Measurements from ENCODE around the gene MIA. TPM values are rescaled to one million over a fixed set of nuclear protein-coding genes. Genes with fewer than 3 reads are reported as not detected.

MIA gene
- total RNA-seq, 4 donors from 2014 or later = 127 to 322 (median 209) TPM

GRCh38 chr19:40803170-40803856 lies 28.0 kb downstream of the MIA start:
- Histone ChIP-seq H3K27me3 (no peaks in the 10 kb centered on the region), H3K4me1 (peaks cover 0 to 85% (median 77%) of the 10 kb centered on the region in 4 donors), H3K9me3 (no peaks in the 10 kb centered on the region), H3K27ac (peak overlapping the region; percentile 37 to 98 (median 82)), H3K36me3 (peaks cover 0 to 33% (median 7%) of the 10 kb centered on the region in 3 donors), H3K4me3 (peak overlapping the region in 3 of 4 donors; percentile 4 to 18 (median 8))
- TF ChIP-seq POLR2A (IDR thresholded peaks at IDR 0.05) (no peak), EP300 (IDR thresholded peaks at IDR 0.05) (no peak), CTCF (IDR thresholded peaks at IDR 0.05) (no peak)
- 51 to 54% methylated on average over 8 to 9 of the region's 9 CpGs for WGBS, 2 donors
- DNase-seq (ENCODE audit: low spot score in 2 of 2) = no peak

DNA sequence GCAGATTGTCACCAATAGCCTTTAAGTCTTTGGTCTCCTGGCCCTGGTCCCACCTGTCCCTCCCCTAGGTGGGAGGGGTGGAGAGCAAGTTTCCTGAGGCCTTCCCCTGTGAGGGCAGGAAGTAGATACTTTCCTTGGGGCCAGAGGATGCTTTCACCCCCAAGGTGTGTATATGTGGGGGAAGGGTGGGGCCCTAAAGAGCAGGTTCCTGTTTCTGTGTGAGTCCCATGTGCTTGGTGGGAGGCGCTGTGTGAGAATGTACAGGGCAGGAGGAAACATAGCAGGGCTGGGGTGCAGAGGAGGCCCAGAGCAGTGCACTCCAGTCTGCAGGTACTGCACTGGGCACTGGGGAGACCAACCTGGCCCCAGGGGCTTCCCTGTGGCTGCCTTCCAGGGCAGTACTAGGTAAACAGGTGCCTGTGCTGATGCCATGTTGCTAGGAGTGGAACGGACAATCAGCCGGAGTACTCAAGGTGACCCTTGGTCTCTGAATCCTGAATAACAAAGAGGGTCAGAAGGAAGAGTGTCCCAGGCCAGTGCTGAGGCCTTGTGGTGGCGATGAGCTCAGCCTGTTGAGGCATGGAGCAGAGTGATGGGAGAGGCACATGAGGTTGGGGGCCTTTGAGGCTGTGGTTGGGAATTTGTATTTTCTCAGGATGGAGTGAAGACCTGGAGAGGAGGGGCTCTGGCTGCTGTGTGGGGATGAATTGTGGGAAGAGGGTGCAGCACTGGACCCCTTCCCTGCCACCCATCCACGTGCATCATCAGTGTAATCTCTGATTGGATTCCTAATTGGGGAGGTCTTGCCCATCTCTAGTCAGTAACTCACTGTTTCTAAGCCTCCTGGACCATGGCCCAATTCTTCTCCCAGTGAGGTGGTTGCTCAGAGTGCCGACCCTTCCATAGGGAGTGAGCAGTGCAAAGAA lies 28.8 kb downstream of the MIA start:
- H3K27ac ChIP-seq = peak overlapping the region; percentile 37 to 98 (median 82)
- H3K27me3 ChIP-seq = no peaks in the 10 kb centered on the region
- H3K36me3 ChIP-seq = peaks cover 0 to 41% (median 7%) of the 10 kb centered on the region in 3 donors
- no peak overlapping the region for H3K4me3 ChIP-seq
- H3K4me1 ChIP-seq = peaks cover 0 to 93% (median 78%) of the 10 kb centered on the region in 4 donors
- H3K9me3 ChIP-seq = no peaks in the 10 kb centered on the region
- TF ChIP-seq CTCF (IDR thresholded peaks at IDR 0.05) (no peak), EP300 (IDR thresholded peaks at IDR 0.05) (no peak), POLR2A (IDR thresholded peaks at IDR 0.05) (no peak)
- no peak for DNase-seq (ENCODE audit: low spot score in 2 of 2)
- whole genome bisulfite sequencing, 2 donors = 60 to 64% methylated on average over 6 of the region's 6 CpGs

- H3K4me1 ChIP-seq = peaks cover 0 to 99% (median 85%) of the 10 kb centered on the region in 4 donors
- peak overlapping the region in 3 of 4 donors; percentile 68 to 98 (median 97) for H3K27ac ChIP-seq
- H3K36me3 ChIP-seq = peaks cover 4 to 48% (median 7%) of the 10 kb centered on the region in 3 donors
- no peak overlapping the region for H3K4me3 ChIP-seq
- no peak for DNase-seq (ENCODE audit: low spot score in 2 of 2)
- H3K9me3 ChIP-seq = no peaks in the 10 kb centered on the region
- 37 to 52% methylated on average over 7 of the region's 7 CpGs for WGBS, 2 donors
- TF ChIP-seq EP300 (IDR thresholded peaks at IDR 0.05) (no peak), POLR2A (IDR thresholded peaks at IDR 0.05) (no peak), CTCF (IDR thresholded peaks at IDR 0.05) (no peak)
- H3K27me3 ChIP-seq = no peaks in the 10 kb centered on the region
Measured at GRCh38 chr19:40804783-40805242, 29.5 kb downstream of the MIA start.

DNA sequence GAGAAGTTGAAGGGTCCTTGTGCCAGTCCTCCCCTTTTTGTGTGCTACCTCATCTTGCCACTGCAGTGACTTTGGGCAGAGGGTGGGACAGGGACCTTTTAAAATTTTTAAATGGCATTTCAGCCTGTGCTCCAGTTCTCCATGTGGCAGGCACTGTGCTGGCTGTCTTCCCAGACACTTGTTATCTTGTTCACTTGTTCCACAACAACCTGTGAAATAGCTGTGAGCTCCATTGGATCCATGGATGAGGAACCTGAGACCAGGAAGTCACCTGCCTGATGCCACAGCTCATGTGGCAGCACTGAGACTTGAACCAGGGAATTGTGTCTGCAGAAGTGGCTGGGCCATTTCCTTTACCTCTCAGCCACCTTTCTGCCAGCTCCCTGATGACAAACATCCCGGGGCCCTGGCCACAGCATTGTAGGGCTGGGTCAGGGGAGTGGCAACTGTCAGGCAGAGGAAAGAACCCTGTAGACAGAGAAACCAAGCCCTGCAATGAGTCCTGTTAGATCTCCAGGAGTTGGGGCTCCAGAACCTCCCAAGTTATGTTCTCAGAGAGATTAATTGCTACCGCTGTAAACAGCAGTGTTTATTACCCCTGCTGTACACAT lies 30.0 kb downstream of the MIA start:
- Histone ChIP-seq H3K27ac (peak overlapping the region in 3 of 4 donors; percentile 68 to 98 (median 97)), H3K27me3 (no peaks in the 10 kb centered on the region), H3K4me3 (no peak overlapping the region), H3K4me1 (peaks cover 0 to 99% (median 85%) of the 10 kb centered on the region in 4 donors), H3K36me3 (peaks cover 4 to 47% (median 7%) of the 10 kb centered on the region in 3 donors), H3K9me3 (no peaks in the 10 kb centered on the region)
- WGBS, 2 donors = 61 to 71% methylated on average over 2 of the region's 2 CpGs
- DNase-seq (ENCODE audit: low spot score in 2 of 2) = no peak
- TF ChIP-seq EP300 (IDR thresholded peaks at IDR 0.05) = no peak
- no peak for TF ChIP-seq CTCF (IDR thresholded peaks at IDR 0.05)
- no peak for TF ChIP-seq POLR2A (IDR thresholded peaks at IDR 0.05)

Data from tibial nerve (tissue), 4 donors.